Measurements from ENCODE around the gene TMEM135. TPM values are rescaled to one million over a fixed set of nuclear protein-coding genes. Genes with fewer than 3 reads are reported as not detected.

Gene TMEM135
- total and polyA plus RNA-seq, 4 donors: 14.7 to 38.8 (median 20.7) TPM

- H3K9me3 ChIP-seq (ENCODE audit: control insufficient read depth, insufficient read depth, low read length): no peaks in the 10 kb centered on the region
- H3K27me3 ChIP-seq (ENCODE audit: control insufficient read depth, insufficient read depth, low read length): no peaks in the 10 kb centered on the region
- no peaks in the 10 kb centered on the region for H3K4me1 ChIP-seq (ENCODE audit: control insufficient read depth, insufficient read depth, low read length)
- H3K36me3 ChIP-seq (ENCODE audit: control insufficient read depth, insufficient read depth, low read length): no peaks in the 10 kb centered on the region
- H3K27ac ChIP-seq (ENCODE audit: low read depth, low read length): no peak overlapping the region
- no peak for DNase-seq (ENCODE audit: low read depth in 4 of 6, low spot score in 6 of 6)
- H3K4me3 ChIP-seq (ENCODE audit: low read depth, low read length): no peak overlapping the region
Measured at GRCh38 chr11:87252869-87253268, 215.1 kb downstream of the TMEM135 start.

- no peaks in the 10 kb centered on the region for H3K27me3 ChIP-seq (ENCODE audit: control insufficient read depth, insufficient read depth, low read length)
- no peaks in the 10 kb centered on the region for H3K4me1 ChIP-seq (ENCODE audit: control insufficient read depth, insufficient read depth, low read length)
- H3K9me3 ChIP-seq (ENCODE audit: control insufficient read depth, insufficient read depth, low read length): no peaks in the 10 kb centered on the region
- no peaks in the 10 kb centered on the region for H3K36me3 ChIP-seq (ENCODE audit: control insufficient read depth, insufficient read depth, low read length)
- no peak for DNase-seq (ENCODE audit: low read depth in 4 of 6, low spot score in 6 of 6)
- H3K4me3 ChIP-seq (ENCODE audit: low read depth, low read length): no peak overlapping the region
- WGBS (ENCODE audit: insufficient coverage): 100% methylated on average over 1 of the region's 2 CpGs
- no peak overlapping the region for H3K27ac ChIP-seq (ENCODE audit: low read depth, low read length)
Measured at GRCh38 chr11:87254562-87254961, 216.8 kb downstream of the TMEM135 start.

- Histone ChIP-seq H3K36me3 (ENCODE audit: control insufficient read depth, insufficient read depth, low read length) (no peaks in the 10 kb centered on the region), H3K27ac (ENCODE audit: low read depth, low read length) (no peak overlapping the region), H3K9me3 (ENCODE audit: control insufficient read depth, insufficient read depth, low read length) (no peaks in the 10 kb centered on the region), H3K4me1 (ENCODE audit: control insufficient read depth, insufficient read depth, low read length) (no peaks in the 10 kb centered on the region), H3K4me3 (ENCODE audit: low read depth, low read length) (no peak overlapping the region), H3K27me3 (ENCODE audit: control insufficient read depth, insufficient read depth, low read length) (no peaks in the 10 kb centered on the region)
- no peak for DNase-seq (ENCODE audit: low read depth in 4 of 6, low spot score in 6 of 6)
Measured at GRCh38 chr11:87255589-87255988, 217.9 kb downstream of the TMEM135 start.

- H3K36me3 ChIP-seq (ENCODE audit: control insufficient read depth, insufficient read depth, low read length): no peaks in the 10 kb centered on the region
- H3K4me3 ChIP-seq (ENCODE audit: low read depth, low read length): no peak overlapping the region
- no CpG with 5 or more reads among the region's 1 CpG for WGBS (ENCODE audit: insufficient coverage)
- no peak overlapping the region for H3K27ac ChIP-seq (ENCODE audit: low read depth, low read length)
- no peaks in the 10 kb centered on the region for H3K9me3 ChIP-seq (ENCODE audit: control insufficient read depth, insufficient read depth, low read length)
- DNase-seq (ENCODE audit: low read depth in 4 of 6, low spot score in 6 of 6): no peak
- H3K4me1 ChIP-seq (ENCODE audit: control insufficient read depth, insufficient read depth, low read length): no peaks in the 10 kb centered on the region
- no peaks in the 10 kb centered on the region for H3K27me3 ChIP-seq (ENCODE audit: control insufficient read depth, insufficient read depth, low read length)
Measured at GRCh38 chr11:87256694-87257340, 219.1 kb downstream of the TMEM135 start.

GRCh38 chr11:87258171-87258833 lies 220.6 kb downstream of the TMEM135 start:
- 80% methylated on average over 1 of the region's 1 CpG for WGBS (ENCODE audit: insufficient coverage)
- no peaks in the 10 kb centered on the region for H3K27me3 ChIP-seq (ENCODE audit: control insufficient read depth, insufficient read depth, low read length)
- no peaks in the 10 kb centered on the region for H3K36me3 ChIP-seq (ENCODE audit: control insufficient read depth, insufficient read depth, low read length)
- no peak overlapping the region for H3K27ac ChIP-seq (ENCODE audit: low read depth, low read length)
- DNase-seq (ENCODE audit: low read depth in 4 of 6, low spot score in 6 of 6): no peak
- H3K9me3 ChIP-seq (ENCODE audit: control insufficient read depth, insufficient read depth, low read length): no peaks in the 10 kb centered on the region
- H3K4me3 ChIP-seq (ENCODE audit: low read depth, low read length): no peak overlapping the region
- H3K4me1 ChIP-seq (ENCODE audit: control insufficient read depth, insufficient read depth, low read length): no peaks in the 10 kb centered on the region

- Histone ChIP-seq H3K4me3 (ENCODE audit: low read depth, low read length) (no peak overlapping the region), H3K9me3 (ENCODE audit: control insufficient read depth, insufficient read depth, low read length) (no peaks in the 10 kb centered on the region), H3K4me1 (ENCODE audit: control insufficient read depth, insufficient read depth, low read length) (no peaks in the 10 kb centered on the region), H3K36me3 (ENCODE audit: control insufficient read depth, insufficient read depth, low read length) (no peaks in the 10 kb centered on the region), H3K27ac (ENCODE audit: low read depth, low read length) (peak overlapping the region; percentile 42), H3K27me3 (ENCODE audit: control insufficient read depth, insufficient read depth, low read length) (no peaks in the 10 kb centered on the region)
- peak in 1 of 6 donors; percentile 12 for DNase-seq (ENCODE audit: low read depth in 4 of 6, low spot score in 6 of 6)
- WGBS (ENCODE audit: insufficient coverage): no CpG with 5 or more reads among the region's 1 CpG
Measured at GRCh38 chr11:87259736-87260135, 222.0 kb downstream of the TMEM135 start.

GRCh38 chr11:87260811-87261210 lies 223.1 kb downstream of the TMEM135 start:
- no peak for DNase-seq (ENCODE audit: low read depth in 4 of 6, low spot score in 6 of 6)
- H3K36me3 ChIP-seq (ENCODE audit: control insufficient read depth, insufficient read depth, low read length): no peaks in the 10 kb centered on the region
- no peak overlapping the region for H3K4me3 ChIP-seq (ENCODE audit: low read depth, low read length)
- H3K9me3 ChIP-seq (ENCODE audit: control insufficient read depth, insufficient read depth, low read length): no peaks in the 10 kb centered on the region
- H3K27me3 ChIP-seq (ENCODE audit: control insufficient read depth, insufficient read depth, low read length): no peaks in the 10 kb centered on the region
- no CpG with 5 or more reads among the region's 3 CpGs for WGBS (ENCODE audit: insufficient coverage)
- no peaks in the 10 kb centered on the region for H3K4me1 ChIP-seq (ENCODE audit: control insufficient read depth, insufficient read depth, low read length)
- H3K27ac ChIP-seq (ENCODE audit: low read depth, low read length): no peak overlapping the region

- Histone ChIP-seq H3K4me1 (ENCODE audit: control insufficient read depth, insufficient read depth, low read length) (no peaks in the 10 kb centered on the region), H3K27ac (ENCODE audit: low read depth, low read length) (peak overlapping the region; percentile 57), H3K9me3 (ENCODE audit: control insufficient read depth, insufficient read depth, low read length) (no peaks in the 10 kb centered on the region), H3K4me3 (ENCODE audit: low read depth, low read length) (no peak overlapping the region), H3K36me3 (ENCODE audit: control insufficient read depth, insufficient read depth, low read length) (no peaks in the 10 kb centered on the region), H3K27me3 (ENCODE audit: control insufficient read depth, insufficient read depth, low read length) (no peaks in the 10 kb centered on the region)
- peak in 1 of 6 donors; percentile 47 for DNase-seq (ENCODE audit: low read depth in 4 of 6, low spot score in 6 of 6)
- WGBS (ENCODE audit: insufficient coverage): no CpG with 5 or more reads among the region's 2 CpGs
Measured at GRCh38 chr11:87263264-87263838, 225.6 kb downstream of the TMEM135 start.

- Histone ChIP-seq H3K36me3 (ENCODE audit: control insufficient read depth, insufficient read depth, low read length) (no peaks in the 10 kb centered on the region), H3K27me3 (ENCODE audit: control insufficient read depth, insufficient read depth, low read length) (no peaks in the 10 kb centered on the region), H3K4me1 (ENCODE audit: control insufficient read depth, insufficient read depth, low read length) (no peaks in the 10 kb centered on the region), H3K9me3 (ENCODE audit: control insufficient read depth, insufficient read depth, low read length) (no peaks in the 10 kb centered on the region), H3K4me3 (ENCODE audit: low read depth, low read length) (no peak overlapping the region), H3K27ac (ENCODE audit: low read depth, low read length) (peak overlapping the region; percentile 57)
- DNase-seq (ENCODE audit: low read depth in 4 of 6, low spot score in 6 of 6): no peak
Measured at GRCh38 chr11:87263979-87264378, 226.2 kb downstream of the TMEM135 start.

GRCh38 chr11:87265132-87265531 lies 227.4 kb downstream of the TMEM135 start:
- H3K4me1 ChIP-seq (ENCODE audit: control insufficient read depth, insufficient read depth, low read length): no peaks in the 10 kb centered on the region
- H3K36me3 ChIP-seq (ENCODE audit: control insufficient read depth, insufficient read depth, low read length): no peaks in the 10 kb centered on the region
- peak overlapping the region; percentile 49 for H3K27ac ChIP-seq (ENCODE audit: low read depth, low read length)
- H3K27me3 ChIP-seq (ENCODE audit: control insufficient read depth, insufficient read depth, low read length): no peaks in the 10 kb centered on the region
- H3K4me3 ChIP-seq (ENCODE audit: low read depth, low read length): no peak overlapping the region
- DNase-seq (ENCODE audit: low read depth in 4 of 6, low spot score in 6 of 6): peak in 1 of 6 donors; percentile 8
- no peaks in the 10 kb centered on the region for H3K9me3 ChIP-seq (ENCODE audit: control insufficient read depth, insufficient read depth, low read length)

All from spinal cord (tissue), 10 donors.